Liver (tissue), 9 donors: ENCODE results near the gene DLST. TPM values are rescaled to one million over a fixed set of nuclear protein-coding genes. Genes with fewer than 3 reads are reported as not detected.
A peak's percentile ranks its signal among the peaks of the same experiment; 100 is the strongest.

Source experiments
- DNase-seq: peaks from one replicate; pipeline ENCODE4 v3.0.0-alpha.2; 2017; ENCODE audit warnings: low spot score
- H3K27ac ChIP-seq, 2 donors: one replicate each; pipeline ENCODE4 v1.7.0; 2013; ENCODE audit warnings: inconsistent platforms in 2 of 2, low read length in 2 of 2, control low read depth in 1 of 2, low read depth in 1 of 2, mild to moderate bottlenecking in 1 of 2
- H3K27me3 ChIP-seq, 4 donors: one replicate each; pipeline versions ENCODE4 v1.6.1 to v1.7.0; 2013; ENCODE audit warnings: low read length in 3 of 4, inconsistent platforms in 1 of 4, mild to moderate bottlenecking in 1 of 4, moderate library complexity in 1 of 4; ENCODE audit not compliant: control insufficient read depth in 4 of 4, insufficient read depth in 4 of 4
- H3K36me3 ChIP-seq, 4 donors: one replicate each; pipeline versions ENCODE4 v1.6.1 to v1.7.0; 2013; ENCODE audit warnings: low read length in 3 of 4, mild to moderate bottlenecking in 3 of 4, low read depth in 1 of 4, moderate library complexity in 1 of 4; ENCODE audit not compliant: control insufficient read depth in 4 of 4, insufficient read depth in 3 of 4
- H3K4me1 ChIP-seq, 4 donors: one replicate each; pipeline versions ENCODE4 v1.6.1 to v1.7.0; 2013; ENCODE audit warnings: low read length in 3 of 4, mild to moderate bottlenecking in 3 of 4, moderate library complexity in 1 of 4; ENCODE audit not compliant: control insufficient read depth in 4 of 4, insufficient read depth in 4 of 4
- H3K4me3 ChIP-seq, 3 donors: one replicate each; pipeline versions ENCODE4 v1.6.1 to v1.7.0; 2013; ENCODE audit warnings: low read length in 3 of 3, control low read depth in 1 of 3, low read depth in 1 of 3, mild to moderate bottlenecking in 1 of 3
- H3K9ac ChIP-seq, 2 donors: one replicate each; pipeline ENCODE4 v1.7.0; 2013; ENCODE audit warnings: low read length in 2 of 2, mild to moderate bottlenecking in 2 of 2, moderate library complexity in 2 of 2, control low read depth in 1 of 2, low read depth in 1 of 2
- H3K9me3 ChIP-seq, 4 donors: one replicate each; pipeline versions ENCODE4 v1.6.1 to v1.7.0; 2013; ENCODE audit warnings: low read length in 3 of 4; ENCODE audit not compliant: control insufficient read depth in 4 of 4
- EGR1 ChIP-seq, 2 donors: IDR thresholded peaks; 2 replicates each; pipeline ENCODE4 v1.6.1; 2016 to 2018; ENCODE audit warnings: antibody characterized with exemption in 2 of 2, low read depth in 2 of 2
- FOXA1 ChIP-seq: IDR thresholded peaks from 2 replicates; pipeline ENCODE4 v1.6.1; 2016; ENCODE audit warnings: antibody characterized with exemption
- FOXA2 ChIP-seq: IDR thresholded peaks from 2 replicates; pipeline ENCODE4 v1.6.1; 2016; ENCODE audit warnings: antibody characterized with exemption
- GABPA ChIP-seq, 2 donors: IDR thresholded peaks in 1 of 2; conservative IDR thresholded peaks in 1 of 2; 2 replicates each; pipeline ENCODE4 v1.6.1; 2016; ENCODE audit warnings: antibody characterized with exemption in 2 of 2, mild to moderate bottlenecking in 1 of 2, moderate library complexity in 1 of 2
- HNF4A ChIP-seq, 2 donors: conservative IDR thresholded peaks; 2 replicates each; pipeline ENCODE4 v1.6.1; 2016; ENCODE audit warnings: antibody characterized with exemption in 2 of 2, mild to moderate bottlenecking in 2 of 2
- HNF4G ChIP-seq: IDR thresholded peaks from 2 replicates; pipeline ENCODE4 v1.6.1; 2016; ENCODE audit warnings: antibody characterized with exemption
- JUND ChIP-seq, 2 donors: IDR thresholded peaks; 2 replicates each; pipeline ENCODE4 v1.6.1; 2016; ENCODE audit warnings: antibody characterized with exemption in 2 of 2
- NR2F2 ChIP-seq: IDR thresholded peaks from 2 replicates; pipeline ENCODE4 v1.6.1; 2016; ENCODE audit warnings: antibody characterized with exemption
- RAD21 ChIP-seq, 2 donors: IDR thresholded peaks; 2 replicates each; pipeline ENCODE4 v1.6.1; 2016; ENCODE audit warnings: antibody characterized with exemption in 2 of 2, mild to moderate bottlenecking in 2 of 2
- RXRA ChIP-seq, 2 donors: IDR thresholded peaks; 2 replicates each; pipeline ENCODE4 v1.6.1; 2017 to 2018; ENCODE audit warnings: antibody characterized with exemption in 2 of 2, mild to moderate bottlenecking in 1 of 2
- SP1 ChIP-seq: IDR thresholded peaks from 2 replicates; pipeline ENCODE4 v1.6.1; 2018; ENCODE audit warnings: antibody characterized with exemption, mild to moderate bottlenecking
- TAF1 ChIP-seq: conservative IDR thresholded peaks from 2 replicates; pipeline ENCODE4 v1.6.1; 2016; ENCODE audit warnings: antibody characterized with exemption, mild to moderate bottlenecking
- WGBS: extraction: QIAGEN DNeasy Blood & Tissue Kit; methylation state at CpG from one replicate; pipeline ENCODE4 v1.1.7; 2013; 5-methylcytosine and 5-hydroxymethylcytosine counted together
- polyA plus RNA-seq, 2 donors: library from polyadenylated mRNA; stranded (reverse) in 1 of 2; unstranded in 1 of 2; fragments of 200-250 nt in 1 of 2; fragments of >200 nt in 1 of 2; fragmentation: Nextera tagmentation in 1 of 2; extraction: Ambion mirVana in 1 of 2; gene quantifications; one replicate each; pipeline versions ENCODE4 v1.2.1 to v1.2.3, GENCODE V29; 2013 to 2015
- total RNA-seq, 2 donors: library from RNA; depleted of rRNA; stranded (reverse); fragments of >200 nt; gene quantifications; one replicate each; pipeline ENCODE4 v1.2.3, GENCODE V29; 2014
- TF ChIP-seq, protein P1 (sequence below): IDR thresholded peaks from 2 replicates; pipeline ENCODE4 v1.6.1; 2016; ENCODE audit warnings: antibody characterized with exemption
- TF ChIP-seq, protein P2 (sequence below): IDR thresholded peaks from 2 replicates; pipeline ENCODE4 v1.6.1; 2016; ENCODE audit warnings: antibody characterized with exemption
- TF ChIP-seq, protein P3 (sequence below): IDR thresholded peaks from 2 replicates; pipeline ENCODE4 v1.6.1; 2016; ENCODE audit warnings: antibody characterized with exemption
- TF ChIP-seq, protein P4 (sequence below): IDR thresholded peaks from 2 replicates; pipeline ENCODE4 v1.6.1; 2016; ENCODE audit warnings: antibody characterized with exemption, mild to moderate bottlenecking
- TF ChIP-seq, protein P5 (sequence below): fragments of 150-350 bp; IDR thresholded peaks from 2 replicates; pipeline ENCODE4 v1.5.1; 2017; ENCODE audit warnings: improper control_type of control experiment, low read depth, low read length; ENCODE audit not compliant: missing input control
- donor health status: healthy.
- donor health status: healthy.
- donor health status: healthy.
- donor health status: healthy.
- donor health status: healthy.

DLST gene
- total and polyA plus RNA-seq, 4 donors: 10.7 to 69.3 (median 49.5) TPM

DNA sequence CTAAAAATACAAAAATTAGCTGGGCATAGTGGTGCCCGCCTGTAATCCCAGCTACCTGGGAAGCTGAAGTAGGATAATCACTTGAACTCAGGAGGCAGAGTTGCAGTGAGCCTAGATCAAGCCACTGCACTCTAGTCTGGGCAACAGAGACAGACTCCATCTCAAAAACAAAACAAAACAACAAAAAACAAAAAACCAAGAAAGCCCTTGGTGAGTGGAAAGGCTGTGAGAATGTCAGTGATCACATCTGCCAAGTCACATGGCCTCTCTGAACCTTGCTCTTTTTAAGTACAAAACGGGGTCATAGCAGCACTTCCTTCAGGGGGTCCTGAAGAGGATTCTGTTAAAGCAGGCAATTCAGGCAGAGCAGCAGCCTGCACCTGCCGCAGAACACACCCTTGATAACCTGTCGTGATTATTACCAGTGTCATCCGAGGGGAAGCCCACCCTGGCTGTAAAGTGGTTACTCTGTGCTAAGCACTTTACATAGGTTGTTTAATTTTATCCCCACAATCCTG lies 31.7 kb downstream of the DLST start:
- TF ChIP-seq EGR1 (IDR thresholded peaks at IDR 0.05; ENCODE audit: low read depth in 2 of 2): no peak
- no peak for TF ChIP-seq SP1
- TF ChIP-seq NR2F2: no peak
- TF ChIP-seq GABPA (IDR thresholded peaks at IDR 0.05 in 1 of 2, conservative IDR thresholded peaks at IDR 0.05 in 1 of 2): no peak
- TF ChIP-seq HNF4A (conservative IDR thresholded peaks at IDR 0.05): no peak
- TF ChIP-seq JUND (IDR thresholded peaks at IDR 0.05): no peak
- TF ChIP-seq, protein P1, sequence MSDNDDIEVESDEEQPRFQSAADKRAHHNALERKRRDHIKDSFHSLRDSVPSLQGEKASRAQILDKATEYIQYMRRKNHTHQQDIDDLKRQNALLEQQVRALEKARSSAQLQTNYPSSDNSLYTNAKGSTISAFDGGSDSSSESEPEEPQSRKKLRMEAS: no peak
- TF ChIP-seq, protein P2, sequence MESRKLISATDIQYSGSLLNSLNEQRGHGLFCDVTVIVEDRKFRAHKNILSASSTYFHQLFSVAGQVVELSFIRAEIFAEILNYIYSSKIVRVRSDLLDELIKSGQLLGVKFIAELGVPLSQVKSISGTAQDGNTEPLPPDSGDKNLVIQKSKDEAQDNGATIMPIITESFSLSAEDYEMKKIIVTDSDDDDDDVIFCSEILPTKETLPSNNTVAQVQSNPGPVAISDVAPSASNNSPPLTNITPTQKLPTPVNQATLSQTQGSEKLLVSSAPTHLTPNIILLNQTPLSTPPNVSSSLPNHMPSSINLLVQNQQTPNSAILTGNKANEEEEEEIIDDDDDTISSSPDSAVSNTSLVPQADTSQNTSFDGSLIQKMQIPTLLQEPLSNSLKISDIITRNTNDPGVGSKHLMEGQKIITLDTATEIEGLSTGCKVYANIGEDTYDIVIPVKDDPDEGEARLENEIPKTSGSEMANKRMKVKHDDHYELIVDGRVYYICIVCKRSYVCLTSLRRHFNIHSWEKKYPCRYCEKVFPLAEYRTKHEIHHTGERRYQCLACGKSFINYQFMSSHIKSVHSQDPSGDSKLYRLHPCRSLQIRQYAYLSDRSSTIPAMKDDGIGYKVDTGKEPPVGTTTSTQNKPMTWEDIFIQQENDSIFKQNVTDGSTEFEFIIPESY: no peak
- TF ChIP-seq, protein P3, sequence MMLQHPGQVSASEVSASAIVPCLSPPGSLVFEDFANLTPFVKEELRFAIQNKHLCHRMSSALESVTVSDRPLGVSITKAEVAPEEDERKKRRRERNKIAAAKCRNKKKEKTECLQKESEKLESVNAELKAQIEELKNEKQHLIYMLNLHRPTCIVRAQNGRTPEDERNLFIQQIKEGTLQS: no peak
- TF ChIP-seq, protein P4, sequence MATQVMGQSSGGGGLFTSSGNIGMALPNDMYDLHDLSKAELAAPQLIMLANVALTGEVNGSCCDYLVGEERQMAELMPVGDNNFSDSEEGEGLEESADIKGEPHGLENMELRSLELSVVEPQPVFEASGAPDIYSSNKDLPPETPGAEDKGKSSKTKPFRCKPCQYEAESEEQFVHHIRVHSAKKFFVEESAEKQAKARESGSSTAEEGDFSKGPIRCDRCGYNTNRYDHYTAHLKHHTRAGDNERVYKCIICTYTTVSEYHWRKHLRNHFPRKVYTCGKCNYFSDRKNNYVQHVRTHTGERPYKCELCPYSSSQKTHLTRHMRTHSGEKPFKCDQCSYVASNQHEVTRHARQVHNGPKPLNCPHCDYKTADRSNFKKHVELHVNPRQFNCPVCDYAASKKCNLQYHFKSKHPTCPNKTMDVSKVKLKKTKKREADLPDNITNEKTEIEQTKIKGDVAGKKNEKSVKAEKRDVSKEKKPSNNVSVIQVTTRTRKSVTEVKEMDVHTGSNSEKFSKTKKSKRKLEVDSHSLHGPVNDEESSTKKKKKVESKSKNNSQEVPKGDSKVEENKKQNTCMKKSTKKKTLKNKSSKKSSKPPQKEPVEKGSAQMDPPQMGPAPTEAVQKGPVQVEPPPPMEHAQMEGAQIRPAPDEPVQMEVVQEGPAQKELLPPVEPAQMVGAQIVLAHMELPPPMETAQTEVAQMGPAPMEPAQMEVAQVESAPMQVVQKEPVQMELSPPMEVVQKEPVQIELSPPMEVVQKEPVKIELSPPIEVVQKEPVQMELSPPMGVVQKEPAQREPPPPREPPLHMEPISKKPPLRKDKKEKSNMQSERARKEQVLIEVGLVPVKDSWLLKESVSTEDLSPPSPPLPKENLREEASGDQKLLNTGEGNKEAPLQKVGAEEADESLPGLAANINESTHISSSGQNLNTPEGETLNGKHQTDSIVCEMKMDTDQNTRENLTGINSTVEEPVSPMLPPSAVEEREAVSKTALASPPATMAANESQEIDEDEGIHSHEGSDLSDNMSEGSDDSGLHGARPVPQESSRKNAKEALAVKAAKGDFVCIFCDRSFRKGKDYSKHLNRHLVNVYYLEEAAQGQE: no peak
- TF ChIP-seq TAF1: no peak
- TF ChIP-seq HNF4G: no peak
- no peak for TF ChIP-seq FOXA1
- no peak for TF ChIP-seq FOXA2
- Histone ChIP-seq H3K4me1 (peaks cover 0 to 5% (median 2%) of the 10 kb centered on the region in 4 donors), H3K9me3 (no peaks in the 10 kb centered on the region), H3K36me3 (no peaks in the 10 kb centered on the region), H3K27ac (no peak overlapping the region), H3K27me3 (no peaks in the 10 kb centered on the region), H3K9ac (no peak overlapping the region), H3K4me3 (no peak overlapping the region)
- 65% methylated on average over 5 of the region's 5 CpGs for WGBS
- DNase-seq: no peak

DNA sequence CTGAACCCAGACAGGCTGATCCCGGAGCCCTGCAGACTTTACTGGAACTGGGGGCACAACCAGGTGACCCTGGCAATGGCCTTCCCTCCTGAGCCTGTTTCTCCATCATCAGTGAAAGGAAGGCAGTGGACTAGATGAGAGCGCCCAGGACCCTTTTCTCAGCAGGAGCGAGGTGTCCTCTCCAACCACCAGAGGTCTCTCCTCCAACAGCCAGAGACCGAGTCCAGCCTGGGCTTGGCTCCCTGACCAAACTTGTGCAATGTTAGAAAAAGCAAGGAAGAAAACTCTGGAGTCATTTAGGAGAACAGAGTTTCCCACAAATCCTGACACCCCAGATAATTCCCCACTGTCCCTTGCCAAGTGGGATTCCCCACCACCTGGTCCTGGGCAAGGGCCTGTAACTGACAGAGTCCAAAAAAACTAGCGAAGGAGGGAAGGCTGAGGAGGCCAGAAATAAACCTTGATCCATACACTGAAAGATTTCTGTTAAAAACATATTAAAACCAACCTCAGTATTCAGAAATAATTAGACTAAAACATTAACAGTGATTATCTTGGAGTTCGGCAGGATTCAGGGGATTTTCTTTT lies 32.4 kb downstream of the DLST start:
- Histone ChIP-seq H3K27ac (peak overlapping the region in 1 of 2 donors; percentile 4), H3K9me3 (no peaks in the 10 kb centered on the region), H3K36me3 (no peaks in the 10 kb centered on the region), H3K4me3 (no peak overlapping the region), H3K9ac (no peak overlapping the region), H3K4me1 (peaks cover 0 to 5% (median 2%) of the 10 kb centered on the region in 4 donors), H3K27me3 (no peaks in the 10 kb centered on the region)
- TF ChIP-seq, protein P1: no peak
- TF ChIP-seq RAD21 (IDR thresholded peaks at IDR 0.05): peak; percentile 86 to 93
- TF ChIP-seq, protein P5, sequence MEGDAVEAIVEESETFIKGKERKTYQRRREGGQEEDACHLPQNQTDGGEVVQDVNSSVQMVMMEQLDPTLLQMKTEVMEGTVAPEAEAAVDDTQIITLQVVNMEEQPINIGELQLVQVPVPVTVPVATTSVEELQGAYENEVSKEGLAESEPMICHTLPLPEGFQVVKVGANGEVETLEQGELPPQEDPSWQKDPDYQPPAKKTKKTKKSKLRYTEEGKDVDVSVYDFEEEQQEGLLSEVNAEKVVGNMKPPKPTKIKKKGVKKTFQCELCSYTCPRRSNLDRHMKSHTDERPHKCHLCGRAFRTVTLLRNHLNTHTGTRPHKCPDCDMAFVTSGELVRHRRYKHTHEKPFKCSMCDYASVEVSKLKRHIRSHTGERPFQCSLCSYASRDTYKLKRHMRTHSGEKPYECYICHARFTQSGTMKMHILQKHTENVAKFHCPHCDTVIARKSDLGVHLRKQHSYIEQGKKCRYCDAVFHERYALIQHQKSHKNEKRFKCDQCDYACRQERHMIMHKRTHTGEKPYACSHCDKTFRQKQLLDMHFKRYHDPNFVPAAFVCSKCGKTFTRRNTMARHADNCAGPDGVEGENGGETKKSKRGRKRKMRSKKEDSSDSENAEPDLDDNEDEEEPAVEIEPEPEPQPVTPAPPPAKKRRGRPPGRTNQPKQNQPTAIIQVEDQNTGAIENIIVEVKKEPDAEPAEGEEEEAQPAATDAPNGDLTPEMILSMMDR: peak; percentile 75
- no peak for TF ChIP-seq JUND (IDR thresholded peaks at IDR 0.05)
- TF ChIP-seq RXRA (IDR thresholded peaks at IDR 0.05): peak in 1 of 2 donors; percentile 14
- TF ChIP-seq HNF4G: no peak
- no peak for TF ChIP-seq SP1
- 46% methylated on average over 6 of the region's 6 CpGs for WGBS
- no peak for DNase-seq
